ENCODE measurements around the gene C4A. TPM values are rescaled to one million over a fixed set of nuclear protein-coding genes. Genes with fewer than 3 reads are reported as not detected.

C4A gene
- polyA plus RNA-seq, 2 of the 4 experiments (the other 2 are of a cell fraction), result 1.4 to 1.6 TPM

DNA sequence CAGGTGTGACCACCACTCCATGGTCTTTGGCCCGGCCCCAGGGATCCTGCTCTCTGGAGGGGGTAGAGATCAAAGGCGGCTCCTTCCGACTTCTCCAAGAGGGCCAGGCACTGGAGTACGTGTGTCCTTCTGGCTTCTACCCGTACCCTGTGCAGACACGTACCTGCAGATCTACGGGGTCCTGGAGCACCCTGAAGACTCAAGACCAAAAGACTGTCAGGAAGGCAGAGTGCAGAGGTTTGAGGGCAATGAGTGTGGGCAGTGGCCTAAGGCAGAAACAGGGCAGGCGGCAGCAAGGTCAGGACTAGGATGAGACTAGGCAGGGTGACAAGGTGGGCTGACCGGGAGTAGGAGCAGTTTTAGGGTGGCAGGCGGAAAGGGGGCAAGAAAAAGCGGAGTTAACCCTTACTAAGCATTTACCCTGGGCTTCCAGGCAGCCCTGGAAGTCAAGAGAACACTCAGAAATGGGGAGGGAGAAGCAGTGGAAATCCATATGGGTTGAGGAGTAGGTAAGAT lies 35.4 kb upstream of the C4A start:
- Histone ChIP-seq H3K4me1 (peaks cover 18% of the 10 kb centered on the region), H3K4me2 (peak overlapping the region; percentile 70), H3K27ac (peak overlapping the region; percentile 61 to 83; a peak in 4 of 6 replicates), H3K4me3 (no peak overlapping the region), H3K9me3 (no peaks in the 10 kb centered on the region)
- CTCF ChIA-PET, result no interaction called here
- ATAC-seq (peak in 1 of 2 experiments; percentile 2; a peak in 2 of 6 replicates), DNase-seq (ENCODE audit: low read depth in 1 of 2, low spot score in 1 of 2) (no peak), FAIRE-seq (no peak)
- 96% methylated on average over 8 of the region's 11 CpGs for WGBS (ENCODE audit: missing lambda C conversion rate)
- POLR2A ChIA-PET, result interaction anchor here (1.0 kb wide), 1 partner anchor 44 kb away, joined by 5 read pairs; no protein-coding TSS in a partner anchor
- TF ChIP-seq, protein P1, sequence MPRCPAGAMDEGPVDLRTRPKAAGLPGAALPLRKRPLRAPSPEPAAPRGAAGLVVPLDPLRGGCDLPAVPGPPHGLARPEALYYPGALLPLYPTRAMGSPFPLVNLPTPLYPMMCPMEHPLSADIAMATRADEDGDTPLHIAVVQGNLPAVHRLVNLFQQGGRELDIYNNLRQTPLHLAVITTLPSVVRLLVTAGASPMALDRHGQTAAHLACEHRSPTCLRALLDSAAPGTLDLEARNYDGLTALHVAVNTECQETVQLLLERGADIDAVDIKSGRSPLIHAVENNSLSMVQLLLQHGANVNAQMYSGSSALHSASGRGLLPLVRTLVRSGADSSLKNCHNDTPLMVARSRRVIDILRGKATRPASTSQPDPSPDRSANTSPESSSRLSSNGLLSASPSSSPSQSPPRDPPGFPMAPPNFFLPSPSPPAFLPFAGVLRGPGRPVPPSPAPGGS (IDR thresholded peaks at IDR 0.05), result no peak
- no peak for TF ChIP-seq RARB (CRISPR knock-in tag; IDR thresholded peaks at IDR 0.05)

DNA sequence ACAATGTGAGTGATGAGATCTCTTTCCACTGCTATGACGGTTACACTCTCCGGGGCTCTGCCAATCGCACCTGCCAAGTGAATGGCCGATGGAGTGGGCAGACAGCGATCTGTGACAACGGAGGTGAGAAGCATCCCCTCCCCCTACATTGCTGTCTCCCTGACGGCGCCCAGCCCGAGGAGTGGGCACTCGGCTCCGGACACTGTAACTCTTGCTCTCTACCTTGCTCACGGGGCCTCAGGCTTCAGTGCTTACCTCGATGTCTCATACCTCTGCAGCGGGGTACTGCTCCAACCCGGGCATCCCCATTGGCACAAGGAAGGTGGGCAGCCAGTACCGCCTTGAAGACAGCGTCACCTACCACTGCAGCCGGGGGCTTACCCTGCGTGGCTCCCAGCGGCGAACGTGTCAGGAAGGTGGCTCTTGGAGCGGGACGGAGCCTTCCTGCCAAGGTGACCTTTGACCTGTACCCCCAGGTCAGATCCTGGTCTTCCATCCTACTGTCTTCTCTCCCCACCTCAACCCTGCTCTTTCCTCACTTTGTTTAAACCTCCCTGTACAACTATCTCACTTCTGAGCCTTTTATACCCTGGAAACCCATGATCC lies 34.7 kb upstream of the C4A start:
- ATAC-seq (no peak), DNase-seq (ENCODE audit: low read depth in 1 of 2, low spot score in 1 of 2) (no peak), FAIRE-seq (no peak)
- ChIA-PET POLR2A (no interaction called here), CTCF (no interaction called here)
- Histone ChIP-seq H3K4me3 (no peak overlapping the region), H3K9me3 (no peaks in the 10 kb centered on the region), H3K4me1 (peaks cover 17% of the 10 kb centered on the region), H3K4me2 (no peak overlapping the region), H3K27ac (no peak overlapping the region)
- TF ChIP-seq ZNF302 (CRISPR knock-in tag; IDR thresholded peaks at IDR 0.05) (no peak), ZFP36 (IDR thresholded peaks at IDR 0.05; ENCODE audit: borderline replicate concordance, partially characterized antibody) (no peak), MYC (IDR thresholded peaks at IDR 0.05; ENCODE audit: borderline replicate concordance, low read length) (no peak), GATA3 (IDR thresholded peaks at IDR 0.05; ENCODE audit: borderline replicate concordance) (no peak), RNF2 (IDR thresholded peaks at IDR 0.05; ENCODE audit: borderline replicate concordance, low read depth) (no peak), HOXB13 (CRISPR knock-in tag; IDR thresholded peaks at IDR 0.05; ENCODE audit: low read depth) (no peak), RARB (CRISPR knock-in tag; IDR thresholded peaks at IDR 0.05) (no peak), POLR2AphosphoS2 (conservative IDR thresholded peaks at IDR 0.05; ENCODE audit: low read length) (no peak)
- TF ChIP-seq, protein P2, sequence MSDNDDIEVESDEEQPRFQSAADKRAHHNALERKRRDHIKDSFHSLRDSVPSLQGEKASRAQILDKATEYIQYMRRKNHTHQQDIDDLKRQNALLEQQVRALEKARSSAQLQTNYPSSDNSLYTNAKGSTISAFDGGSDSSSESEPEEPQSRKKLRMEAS (IDR thresholded peaks at IDR 0.05), result no peak
- TF ChIP-seq, protein P3, sequence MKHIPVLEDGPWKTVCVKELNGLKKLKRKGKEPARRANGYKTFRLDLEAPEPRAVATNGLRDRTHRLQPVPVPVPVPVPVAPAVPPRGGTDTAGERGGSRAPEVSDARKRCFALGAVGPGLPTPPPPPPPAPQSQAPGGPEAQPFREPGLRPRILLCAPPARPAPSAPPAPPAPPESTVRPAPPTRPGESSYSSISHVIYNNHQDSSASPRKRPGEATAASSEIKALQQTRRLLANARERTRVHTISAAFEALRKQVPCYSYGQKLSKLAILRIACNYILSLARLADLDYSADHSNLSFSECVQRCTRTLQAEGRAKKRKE (CRISPR knock-in tag; IDR thresholded peaks at IDR 0.05; ENCODE audit: low read depth), result no peak
- TF ChIP-seq, protein P4, sequence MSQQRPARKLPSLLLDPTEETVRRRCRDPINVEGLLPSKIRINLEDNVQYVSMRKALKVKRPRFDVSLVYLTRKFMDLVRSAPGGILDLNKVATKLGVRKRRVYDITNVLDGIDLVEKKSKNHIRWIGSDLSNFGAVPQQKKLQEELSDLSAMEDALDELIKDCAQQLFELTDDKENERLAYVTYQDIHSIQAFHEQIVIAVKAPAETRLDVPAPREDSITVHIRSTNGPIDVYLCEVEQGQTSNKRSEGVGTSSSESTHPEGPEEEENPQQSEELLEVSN (IDR thresholded peaks at IDR 0.05; ENCODE audit: borderline replicate concordance, low read depth), result no peak
- TF ChIP-seq, protein P5, sequence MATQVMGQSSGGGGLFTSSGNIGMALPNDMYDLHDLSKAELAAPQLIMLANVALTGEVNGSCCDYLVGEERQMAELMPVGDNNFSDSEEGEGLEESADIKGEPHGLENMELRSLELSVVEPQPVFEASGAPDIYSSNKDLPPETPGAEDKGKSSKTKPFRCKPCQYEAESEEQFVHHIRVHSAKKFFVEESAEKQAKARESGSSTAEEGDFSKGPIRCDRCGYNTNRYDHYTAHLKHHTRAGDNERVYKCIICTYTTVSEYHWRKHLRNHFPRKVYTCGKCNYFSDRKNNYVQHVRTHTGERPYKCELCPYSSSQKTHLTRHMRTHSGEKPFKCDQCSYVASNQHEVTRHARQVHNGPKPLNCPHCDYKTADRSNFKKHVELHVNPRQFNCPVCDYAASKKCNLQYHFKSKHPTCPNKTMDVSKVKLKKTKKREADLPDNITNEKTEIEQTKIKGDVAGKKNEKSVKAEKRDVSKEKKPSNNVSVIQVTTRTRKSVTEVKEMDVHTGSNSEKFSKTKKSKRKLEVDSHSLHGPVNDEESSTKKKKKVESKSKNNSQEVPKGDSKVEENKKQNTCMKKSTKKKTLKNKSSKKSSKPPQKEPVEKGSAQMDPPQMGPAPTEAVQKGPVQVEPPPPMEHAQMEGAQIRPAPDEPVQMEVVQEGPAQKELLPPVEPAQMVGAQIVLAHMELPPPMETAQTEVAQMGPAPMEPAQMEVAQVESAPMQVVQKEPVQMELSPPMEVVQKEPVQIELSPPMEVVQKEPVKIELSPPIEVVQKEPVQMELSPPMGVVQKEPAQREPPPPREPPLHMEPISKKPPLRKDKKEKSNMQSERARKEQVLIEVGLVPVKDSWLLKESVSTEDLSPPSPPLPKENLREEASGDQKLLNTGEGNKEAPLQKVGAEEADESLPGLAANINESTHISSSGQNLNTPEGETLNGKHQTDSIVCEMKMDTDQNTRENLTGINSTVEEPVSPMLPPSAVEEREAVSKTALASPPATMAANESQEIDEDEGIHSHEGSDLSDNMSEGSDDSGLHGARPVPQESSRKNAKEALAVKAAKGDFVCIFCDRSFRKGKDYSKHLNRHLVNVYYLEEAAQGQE (IDR thresholded peaks at IDR 0.05), result no peak
- WGBS (ENCODE audit: missing lambda C conversion rate), result 92% methylated on average over 13 of the region's 24 CpGs

DNA sequence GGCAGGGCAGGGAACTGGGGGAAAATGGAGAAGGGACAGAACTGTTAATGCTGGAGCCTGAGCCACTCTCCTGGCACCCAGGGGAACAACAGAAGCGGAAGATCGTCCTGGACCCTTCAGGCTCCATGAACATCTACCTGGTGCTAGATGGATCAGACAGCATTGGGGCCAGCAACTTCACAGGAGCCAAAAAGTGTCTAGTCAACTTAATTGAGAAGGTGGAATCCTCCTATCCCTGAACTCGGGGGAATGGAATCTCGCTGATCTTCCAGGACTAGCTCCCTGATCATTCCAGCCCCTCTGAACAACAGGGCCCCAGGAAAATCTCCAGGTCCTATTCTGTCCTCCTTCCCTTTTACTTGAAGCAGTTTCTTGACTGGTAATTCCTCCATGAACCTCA lies 34.0 kb upstream of the C4A start:
- ChIA-PET POLR2A (no interaction called here), CTCF (no interaction called here)
- Histone ChIP-seq H3K4me2 (no peak overlapping the region), H3K9me3 (no peaks in the 10 kb centered on the region), H3K27ac (no peak overlapping the region), H3K4me1 (peaks cover 17% of the 10 kb centered on the region), H3K4me3 (no peak overlapping the region)
- FAIRE-seq, result no peak
- no peak for DNase-seq (ENCODE audit: low read depth in 1 of 2, low spot score in 1 of 2)
- ATAC-seq, result no peak
- WGBS (ENCODE audit: missing lambda C conversion rate), result 88% methylated on average over 4 of the region's 4 CpGs
- TF ChIP-seq JUN (IDR thresholded peaks at IDR 0.05), result no peak
- TF ChIP-seq, protein P3 (CRISPR knock-in tag; IDR thresholded peaks at IDR 0.05; ENCODE audit: low read depth), result no peak
- no peak for TF ChIP-seq CHD4 (IDR thresholded peaks at IDR 0.05; ENCODE audit: borderline replicate concordance)
- no peak for TF ChIP-seq ZSCAN20 (CRISPR knock-in tag; IDR thresholded peaks at IDR 0.05)
- TF ChIP-seq, protein P6, sequence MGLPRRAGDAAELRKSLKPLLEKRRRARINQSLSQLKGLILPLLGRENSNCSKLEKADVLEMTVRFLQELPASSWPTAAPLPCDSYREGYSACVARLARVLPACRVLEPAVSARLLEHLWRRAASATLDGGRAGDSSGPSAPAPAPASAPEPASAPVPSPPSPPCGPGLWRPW (IDR thresholded peaks at IDR 0.05), result no peak
- TF ChIP-seq FOXS1 (CRISPR knock-in tag; IDR thresholded peaks at IDR 0.05), result no peak
- TF ChIP-seq HEYL (CRISPR knock-in tag; IDR thresholded peaks at IDR 0.05), result no peak
- no peak for TF ChIP-seq NR3C1 (IDR thresholded peaks at IDR 0.05)
- no peak for TF ChIP-seq HDAC2 (IDR thresholded peaks at IDR 0.05)
- no peak for TF ChIP-seq RCOR1 (IDR thresholded peaks at IDR 0.05; ENCODE audit: low read depth, low read length)
- no peak for TF ChIP-seq EHMT2 (IDR thresholded peaks at IDR 0.05; ENCODE audit: low read depth)
- no peak for TF ChIP-seq PHF8 (IDR thresholded peaks at IDR 0.05; ENCODE audit: borderline replicate concordance, low read depth)
- TF ChIP-seq FOSB (CRISPR knock-in tag; IDR thresholded peaks at IDR 0.05), result no peak
- TF ChIP-seq, protein P2 (IDR thresholded peaks at IDR 0.05), result no peak
